Right lobe of liver (tissue), 6 donors: ENCODE data around the gene CKAP5. TPM values are rescaled to one million over a fixed set of nuclear protein-coding genes. Genes with fewer than 3 reads are reported as not detected.

Source experiments
- ATAC-seq, 4 donors: fragments of 200-7000 bp; cut with Tn5 transposase; one replicate each; pipeline ENCODE4 v1.9.1; 2020; ENCODE audit warnings: mild to moderate bottlenecking in 4 of 4, moderate library complexity in 4 of 4
- DNase-seq, 3 donors: peaks; one replicate each; pipeline ENCODE4 v3.0.0-alpha.2; 2020
- H3K27ac ChIP-seq, 3 donors: fragments of 200-600 bp; one replicate each; pipeline ENCODE4 v1.8.0; 2022
- H3K27me3 ChIP-seq, 2 donors: fragments of 200-600 bp; one replicate each; pipeline ENCODE4 v1.8.0; 2022
- H3K36me3 ChIP-seq, 4 donors: fragments of 200-600 bp; sonication (generic) in 1 of 4; one replicate each; pipeline versions ENCODE4 v1.5.1 to v1.8.0; 2017 to 2022; ENCODE audit warnings: control low read depth in 1 of 4
- H3K4me1 ChIP-seq, 4 donors: fragments of 200-600 bp; sonication (generic) in 1 of 4; one replicate each; pipeline versions ENCODE4 v1.5.1 to v1.8.0; 2017 to 2022; ENCODE audit warnings: control low read depth in 1 of 4
- H3K4me3 ChIP-seq, 3 donors: fragments of 200-600 bp; one replicate each; pipeline ENCODE4 v1.8.0; 2022
- H3K9me3 ChIP-seq, 4 donors: fragments of 200-600 bp; sonication (generic) in 1 of 4; one replicate each; pipeline versions ENCODE4 v1.5.1 to v1.8.0; 2017 to 2022; ENCODE audit warnings: control low read depth in 1 of 4
- CTCF ChIP-seq, 4 donors: fragments of 200-600 bp in 3 of 4; fragments of 450-650 bp in 1 of 4; IDR thresholded peaks; one replicate each; pipeline versions ENCODE4 v1.5.1 to v1.8.0; 2016 to 2022; ENCODE audit warnings: antibody characterized with exemption in 4 of 4, mild to moderate bottlenecking in 2 of 4
- POLR2A ChIP-seq: fragments of 450-650 bp; IDR thresholded peaks from one replicate; pipeline ENCODE4 v1.6.1; 2017; ENCODE audit warnings: antibody characterized with exemption, mild to moderate bottlenecking
- WGBS: methylation state at CpG from one replicate; pipeline ENCODE4 v1.1.6; 2018; ENCODE audit warnings: low coverage, low lambda C conversion rate; ENCODE audit not compliant: insufficient coverage; ENCODE audit errors: missing lambda C conversion rate; 5-methylcytosine and 5-hydroxymethylcytosine counted together
- intact Hi-C, 2 donors: fragments of 100-400 bp; cut with DNase I; formaldehyde crosslinking; loops; one replicate each; pipeline versions ENCODE4 v1.11.2 to v1.14.1; 2022
- total RNA-seq, 6 experiments: library from RNA; depleted of rRNA in 2 of 6; stranded (reverse); fragments of >200 nt in 2 of 6; fragmentation: NEBNext Ultra II Directional in 3 of 6; extraction: Animal tissue kit (Norgen Biotek cat#: 25700) in 3 of 6; gene quantifications; one replicate each; pipeline versions ENCODE4 v1.1.0 to v1.2.4, GENCODE V29; 2016 to 2023
- donor health status: DM: no; HTN: yes; CAD: no.
- donor health status: DM: no; HTN: no; CAD: no.
- donor health status: DM: no; HTN: no; CAD: no.
- donor health status: DM: no; HTN: yes; CAD: no.
- donor health status: DM: no; HTN: yes; CAD: no.

Gene CKAP5
- total RNA-seq, 6 experiments from 2014 or later: 12.9 to 30.2 (median 21.2) TPM

- peaks cover 0 to 74% (median 25%) of the 10 kb centered on the region in 4 donors for H3K36me3 ChIP-seq
- DNase-seq: no peak
Observed at GRCh38 chr11:46759196-46759595, 86.9 kb downstream of the CKAP5 start.

DNA sequence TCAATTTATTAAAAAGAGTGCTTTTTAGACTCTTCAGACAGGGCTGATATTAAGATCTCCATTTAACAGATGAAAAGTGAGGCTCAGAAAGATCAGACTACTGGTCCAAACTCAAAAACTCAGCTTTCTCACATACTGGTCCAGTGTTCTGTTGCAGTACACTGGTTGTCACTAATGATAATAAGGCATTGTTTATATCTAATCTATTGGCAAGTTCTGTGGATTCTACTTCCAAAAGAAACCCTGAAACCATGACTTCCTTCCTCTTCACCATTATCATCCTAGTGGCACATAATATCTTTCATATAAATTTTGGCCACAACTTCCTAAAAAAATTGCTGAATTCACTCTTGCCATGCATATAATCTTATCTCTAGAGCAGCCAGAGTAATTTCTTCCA, 90.1 kb downstream of the CKAP5 start:
- H3K27ac ChIP-seq: no peak overlapping the region
- no peaks in the 10 kb centered on the region for H3K9me3 ChIP-seq
- no peaks in the 10 kb centered on the region for H3K27me3 ChIP-seq
- ATAC-seq (no peak), DNase-seq (no peak)
- TF ChIP-seq CTCF (IDR thresholded peaks at IDR 0.05): no peak
- TF ChIP-seq POLR2A: no peak
- H3K4me3 ChIP-seq: no peak overlapping the region
- H3K4me1 ChIP-seq: no peaks in the 10 kb centered on the region
- intact Hi-C loops: no loop called here
- peaks cover 0 to 71% (median 27%) of the 10 kb centered on the region in 4 donors for H3K36me3 ChIP-seq

More at GRCh38 chr11:46759196-46759595, 86.9 kb downstream of the CKAP5 start:
- TF ChIP-seq POLR2A (no peak), CTCF (IDR thresholded peaks at IDR 0.05) (no peak)
- intact Hi-C loops: no loop called here
- no peaks in the 10 kb centered on the region for H3K9me3 ChIP-seq
- H3K4me1 ChIP-seq: no peaks in the 10 kb centered on the region
- H3K4me3 ChIP-seq: no peak overlapping the region
- ATAC-seq: no peak
- H3K27me3 ChIP-seq: no peaks in the 10 kb centered on the region
- no peak overlapping the region for H3K27ac ChIP-seq
- WGBS: 91% methylated on average over 3 of the region's 6 CpGs

DNA sequence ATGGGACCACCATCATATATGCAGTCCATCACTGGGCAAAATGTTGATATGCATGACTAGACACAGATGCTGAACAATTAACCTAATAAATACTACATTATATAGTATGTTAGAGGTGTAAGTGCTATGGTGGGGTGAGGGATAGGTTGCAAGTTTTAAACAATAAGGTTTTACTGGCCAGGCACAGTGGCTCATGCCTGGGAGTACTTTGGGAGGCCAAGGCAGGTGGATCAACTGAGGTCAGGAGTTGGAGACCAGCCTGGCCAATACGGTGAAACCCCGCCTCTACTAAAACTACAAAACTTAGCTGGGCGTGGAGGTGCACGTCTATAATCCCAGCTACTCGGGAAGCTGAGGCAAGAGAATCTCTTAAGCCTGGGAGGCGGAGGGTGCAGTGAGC, 98.9 kb downstream of the CKAP5 start:
- WGBS: 83% methylated on average over 5 of the region's 6 CpGs
- peaks cover 5 to 51% (median 20%) of the 10 kb centered on the region in 4 donors for H3K36me3 ChIP-seq
- intact Hi-C loops: no loop called here
- H3K27me3 ChIP-seq: no peaks in the 10 kb centered on the region
- H3K27ac ChIP-seq: no peak overlapping the region
- no peak for TF ChIP-seq POLR2A
- peak in 2 of 4 donors; percentile 6 to 16 for ATAC-seq
- H3K4me1 ChIP-seq: no peaks in the 10 kb centered on the region
- no peak for DNase-seq
- H3K9me3 ChIP-seq: no peaks in the 10 kb centered on the region
- H3K4me3 ChIP-seq: no peak overlapping the region

DNA sequence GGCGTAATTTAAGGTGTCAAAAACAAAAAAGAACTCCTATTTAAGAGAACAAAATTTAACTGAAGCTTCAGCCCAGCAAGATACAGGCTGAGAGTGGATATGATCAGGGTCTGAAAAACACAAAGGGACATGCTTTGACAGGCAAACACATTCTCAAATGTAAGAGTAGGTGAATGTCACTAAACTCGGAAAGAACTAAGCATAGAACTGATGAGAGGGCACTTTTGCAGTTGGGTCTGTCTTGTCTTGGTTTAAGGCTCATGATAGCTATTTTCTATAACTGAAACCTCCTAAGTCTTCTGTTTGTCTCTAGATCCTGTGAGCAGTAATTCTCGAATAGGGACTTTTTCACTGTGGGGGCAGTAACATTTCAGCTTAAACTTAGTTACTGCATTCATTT, 100.1 kb downstream of the CKAP5 start:
- WGBS: 62% methylated on average over 3 of the region's 3 CpGs
- H3K27me3 ChIP-seq: no peaks in the 10 kb centered on the region

DNA sequence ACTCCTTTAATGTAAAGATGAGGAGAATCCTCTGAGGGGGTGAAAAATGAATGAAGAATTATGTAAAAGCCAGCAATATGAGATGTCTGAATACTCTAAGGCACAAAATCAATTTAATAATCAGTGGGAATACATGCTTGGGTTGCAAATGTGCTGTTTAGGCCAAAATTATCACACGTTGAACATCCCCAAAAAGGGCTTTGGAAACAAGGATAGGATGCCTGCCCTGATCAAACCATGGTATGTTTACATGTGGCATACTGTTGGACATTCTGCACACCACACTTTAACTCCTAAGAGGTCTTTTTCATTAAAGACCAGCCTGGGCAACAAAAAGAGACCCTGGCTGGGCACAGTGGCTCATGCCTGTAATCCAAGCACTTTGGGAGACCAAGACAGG, 100.8 kb downstream of the CKAP5 start:
- Histone ChIP-seq H3K4me1 (no peaks in the 10 kb centered on the region), H3K36me3 (peaks cover 7 to 56% (median 27%) of the 10 kb centered on the region in 4 donors), H3K9me3 (no peaks in the 10 kb centered on the region), H3K27ac (no peak overlapping the region), H3K4me3 (no peak overlapping the region), H3K27me3 (no peaks in the 10 kb centered on the region)
- peak; percentile 3 to 22 (median 12) for ATAC-seq
- intact Hi-C loops: no loop called here
- no peak for DNase-seq
- 47% methylated on average over 1 of the region's 1 CpG for WGBS
- TF ChIP-seq CTCF (IDR thresholded peaks at IDR 0.05) (no peak), POLR2A (peak; percentile 28)

More for the DNA sequence above, 100.1 kb downstream of the CKAP5 start:
- peak overlapping the region in 1 of 3 donors; percentile 18 for H3K27ac ChIP-seq
- DNase-seq: no peak
- peaks cover 9 to 56% (median 24%) of the 10 kb centered on the region in 4 donors for H3K36me3 ChIP-seq
- H3K4me3 ChIP-seq: no peak overlapping the region
- ATAC-seq: peak in 3 of 4 donors; percentile 3 to 37 (median 13)
- H3K4me1 ChIP-seq: no peaks in the 10 kb centered on the region
- TF ChIP-seq POLR2A (no peak), CTCF (IDR thresholded peaks at IDR 0.05) (no peak)
- no peaks in the 10 kb centered on the region for H3K9me3 ChIP-seq
- intact Hi-C loops: no loop called here
